Right lobe of liver (tissue), 4 donors: ENCODE data around the gene ITM2B.

Experiments
- CTCF ChIP-seq, 4 donors: fragments of 200-600 bp in 3 of 4; fragments of 450-650 bp in 1 of 4; IDR thresholded peaks; one replicate each; pipeline versions ENCODE4 v1.5.1 to v1.8.0; 2016 to 2022; ENCODE audit warnings: antibody characterized with exemption in 4 of 4, mild to moderate bottlenecking in 2 of 4
- POLR2A ChIP-seq: fragments of 450-650 bp; IDR thresholded peaks from one replicate; pipeline ENCODE4 v1.6.1; 2017; ENCODE audit warnings: antibody characterized with exemption, mild to moderate bottlenecking
- donor health status: DM: no; HTN: no; CAD: no.
- donor health status: DM: no; HTN: no; CAD: no.
- donor health status: DM: no; HTN: yes; CAD: no.

GRCh38 chr13:48275507-48275906 is 42.5 kb downstream of the ITM2B start:
- TF ChIP-seq CTCF (IDR thresholded peaks at IDR 0.05): no peak
- no peak for TF ChIP-seq POLR2A
